ENCODE measurements around the gene CD300LF.

DNA sequence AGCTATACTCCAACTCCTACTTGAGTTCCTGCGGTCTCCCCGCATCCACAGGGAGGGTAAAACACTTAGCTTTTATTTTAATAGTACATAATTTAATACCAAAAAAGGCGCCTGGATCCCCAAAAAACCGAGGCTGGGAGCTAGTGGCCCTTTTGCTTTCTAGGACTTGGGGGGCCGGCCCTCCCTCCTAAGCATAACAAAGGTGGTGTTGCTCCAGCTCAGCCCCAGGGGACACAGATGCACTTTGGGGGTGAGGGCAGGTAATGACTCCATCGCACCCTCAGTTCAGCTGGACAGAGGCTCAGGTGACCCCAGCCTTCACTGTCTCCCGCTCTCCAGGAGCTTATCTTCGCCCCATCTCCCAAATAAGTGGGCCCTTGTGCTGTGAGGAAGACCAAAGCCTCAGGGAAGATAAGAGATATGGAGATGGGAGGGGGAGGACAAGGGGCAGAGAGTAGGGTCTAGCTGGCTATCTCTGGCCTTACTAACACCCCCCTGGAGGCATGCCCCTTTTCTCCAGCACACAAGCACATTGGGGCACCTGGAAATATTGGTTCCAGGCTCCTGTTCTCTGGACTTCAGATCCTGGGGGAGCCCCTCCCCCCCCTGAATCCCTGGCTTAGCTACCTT, 32.9 kb upstream of the CD300LF start:
- TF ChIP-seq SIN3A (IDR thresholded peaks at IDR 0.05; ENCODE audit: low read depth) = no peak
- TF ChIP-seq POLR2A (IDR thresholded peaks at IDR 0.05; ENCODE audit: borderline replicate concordance, extremely low read depth, insufficient read depth, insufficient read length) = no peak
- TF ChIP-seq TCF7L2 (IDR thresholded peaks at IDR 0.05; ENCODE audit: borderline replicate concordance, extremely low read depth, insufficient read depth, insufficient read length) = no peak
